ENCODE data around the gene UQCRQ. TPM values are rescaled to one million over a fixed set of nuclear protein-coding genes. Genes with fewer than 3 reads are reported as not detected.

Gene UQCRQ
- total and polyA plus RNA-seq, 2 experiments from 2014 or later, result 104 to 1,308 TPM

DNA sequence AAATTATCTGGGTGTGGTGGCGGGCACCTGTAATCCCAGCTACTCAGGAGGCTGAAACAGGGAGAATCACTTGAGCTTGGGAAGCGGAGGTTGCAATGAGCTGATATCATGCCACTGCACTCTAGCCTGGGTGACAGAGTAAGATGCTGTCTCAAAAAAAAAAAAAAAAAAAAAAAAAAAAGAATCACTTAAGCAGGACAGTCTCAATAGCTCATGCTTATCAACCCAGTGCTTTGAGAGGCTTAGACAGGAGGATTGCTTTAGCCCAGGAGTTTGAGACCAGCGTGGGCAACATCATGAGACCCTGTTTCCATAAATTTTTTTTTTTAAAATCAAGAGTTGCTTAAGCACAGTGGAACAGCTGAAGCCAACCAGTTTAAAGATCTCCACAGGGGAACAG lies 49.6 kb downstream of the UQCRQ start (continued):
- TF ChIP-seq, protein P1, sequence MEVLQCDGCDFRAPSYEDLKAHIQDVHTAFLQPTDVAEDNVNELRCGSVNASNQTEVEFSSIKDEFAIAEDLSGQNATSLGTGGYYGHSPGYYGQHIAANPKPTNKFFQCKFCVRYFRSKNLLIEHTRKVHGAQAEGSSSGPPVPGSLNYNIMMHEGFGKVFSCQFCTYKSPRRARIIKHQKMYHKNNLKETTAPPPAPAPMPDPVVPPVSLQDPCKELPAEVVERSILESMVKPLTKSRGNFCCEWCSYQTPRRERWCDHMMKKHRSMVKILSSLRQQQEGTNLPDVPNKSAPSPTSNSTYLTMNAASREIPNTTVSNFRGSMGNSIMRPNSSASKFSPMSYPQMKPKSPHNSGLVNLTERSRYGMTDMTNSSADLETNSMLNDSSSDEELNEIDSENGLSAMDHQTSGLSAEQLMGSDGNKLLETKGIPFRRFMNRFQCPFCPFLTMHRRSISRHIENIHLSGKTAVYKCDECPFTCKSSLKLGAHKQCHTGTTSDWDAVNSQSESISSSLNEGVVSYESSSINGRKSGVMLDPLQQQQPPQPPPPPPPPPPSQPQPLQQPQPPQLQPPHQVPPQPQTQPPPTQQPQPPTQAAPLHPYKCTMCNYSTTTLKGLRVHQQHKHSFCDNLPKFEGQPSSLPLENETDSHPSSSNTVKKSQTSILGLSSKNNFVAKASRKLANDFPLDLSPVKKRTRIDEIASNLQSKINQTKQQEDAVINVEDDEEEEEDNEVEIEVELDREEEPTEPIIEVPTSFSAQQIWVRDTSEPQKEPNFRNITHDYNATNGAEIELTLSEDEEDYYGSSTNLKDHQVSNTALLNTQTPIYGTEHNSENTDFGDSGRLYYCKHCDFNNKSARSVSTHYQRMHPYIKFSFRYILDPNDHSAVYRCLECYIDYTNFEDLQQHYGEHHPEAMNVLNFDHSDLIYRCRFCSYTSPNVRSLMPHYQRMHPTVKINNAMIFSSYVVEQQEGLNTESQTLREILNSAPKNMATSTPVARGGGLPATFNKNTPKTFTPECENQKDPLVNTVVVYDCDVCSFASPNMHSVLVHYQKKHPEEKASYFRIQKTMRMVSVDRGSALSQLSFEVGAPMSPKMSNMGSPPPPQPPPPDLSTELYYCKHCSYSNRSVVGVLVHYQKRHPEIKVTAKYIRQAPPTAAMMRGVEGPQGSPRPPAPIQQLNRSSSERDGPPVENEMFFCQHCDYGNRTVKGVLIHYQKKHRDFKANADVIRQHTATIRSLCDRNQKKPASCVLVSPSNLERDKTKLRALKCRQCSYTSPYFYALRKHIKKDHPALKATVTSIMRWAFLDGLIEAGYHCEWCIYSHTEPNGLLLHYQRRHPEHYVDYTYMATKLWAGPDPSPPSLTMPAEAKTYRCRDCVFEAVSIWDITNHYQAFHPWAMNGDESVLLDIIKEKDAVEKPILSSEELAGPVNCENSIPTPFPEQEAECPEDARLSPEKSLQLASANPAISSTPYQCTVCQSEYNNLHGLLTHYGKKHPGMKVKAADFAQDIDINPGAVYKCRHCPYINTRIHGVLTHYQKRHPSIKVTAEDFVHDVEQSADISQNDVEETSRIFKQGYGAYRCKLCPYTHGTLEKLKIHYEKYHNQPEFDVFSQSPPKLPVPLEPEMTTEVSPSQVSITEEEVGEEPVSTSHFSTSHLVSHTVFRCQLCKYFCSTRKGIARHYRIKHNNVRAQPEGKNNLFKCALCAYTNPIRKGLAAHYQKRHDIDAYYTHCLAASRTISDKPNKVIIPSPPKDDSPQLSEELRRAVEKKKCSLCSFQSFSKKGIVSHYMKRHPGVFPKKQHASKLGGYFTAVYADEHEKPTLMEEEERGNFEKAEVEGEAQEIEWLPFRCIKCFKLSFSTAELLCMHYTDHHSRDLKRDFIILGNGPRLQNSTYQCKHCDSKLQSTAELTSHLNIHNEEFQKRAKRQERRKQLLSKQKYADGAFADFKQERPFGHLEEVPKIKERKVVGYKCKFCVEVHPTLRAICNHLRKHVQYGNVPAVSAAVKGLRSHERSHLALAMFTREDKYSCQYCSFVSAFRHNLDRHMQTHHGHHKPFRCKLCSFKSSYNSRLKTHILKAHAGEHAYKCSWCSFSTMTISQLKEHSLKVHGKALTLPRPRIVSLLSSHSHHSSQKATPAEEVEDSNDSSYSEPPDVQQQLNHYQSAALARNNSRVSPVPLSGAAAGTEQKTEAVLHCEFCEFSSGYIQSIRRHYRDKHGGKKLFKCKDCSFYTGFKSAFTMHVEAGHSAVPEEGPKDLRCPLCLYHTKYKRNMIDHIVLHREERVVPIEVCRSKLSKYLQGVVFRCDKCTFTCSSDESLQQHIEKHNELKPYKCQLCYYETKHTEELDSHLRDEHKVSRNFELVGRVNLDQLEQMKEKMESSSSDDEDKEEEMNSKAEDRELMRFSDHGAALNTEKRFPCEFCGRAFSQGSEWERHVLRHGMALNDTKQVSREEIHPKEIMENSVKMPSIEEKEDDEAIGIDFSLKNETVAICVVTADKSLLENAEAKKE (CRISPR knock-in tag; IDR thresholded peaks at IDR 0.05), result no peak

Small RNA genes within 50 kb of the gene (small RNA-seq; reads per million reads assigned to genes)
- not detected for gene RNA5SP192 (ENCODE audit: low replicate concordance)

Other genes starting within 250 kb of the UQCRQ start
- not detected in 2 replicates for gene IL13, start 208.5 kb upstream of the UQCRQ start, total RNA-seq (2014; rRNA removed; shearing (Covaris generic))
- not detected in 2 replicates for gene IL13, start 208.5 kb upstream of the UQCRQ start, polyA plus RNA-seq (2016; fragmentation: Nextera tagmentation; extraction: Ambion mirVana)
- gene IL4, start 192.7 kb upstream of the UQCRQ start, total RNA-seq (2014; rRNA removed; shearing (Covaris generic)), result not detected in 2 replicates
- not detected in 2 replicates for gene IL4, start 192.7 kb upstream of the UQCRQ start, polyA plus RNA-seq (2016; fragmentation: Nextera tagmentation; extraction: Ambion mirVana)
- 10.5 and 11.2 TPM in 2 replicates for gene KIF3A, start 129.1 kb upstream of the UQCRQ start, total RNA-seq (2014; rRNA removed; shearing (Covaris generic))
- 15.4 and 19.7 TPM in 2 replicates for gene KIF3A, start 129.1 kb upstream of the UQCRQ start, polyA plus RNA-seq (2016; fragmentation: Nextera tagmentation; extraction: Ambion mirVana)
- 0.74 and 2.5 TPM in 2 replicates for gene CCNI2, start 119.2 kb upstream of the UQCRQ start, total RNA-seq (2014; rRNA removed; shearing (Covaris generic))
- gene CCNI2, start 119.2 kb upstream of the UQCRQ start, polyA plus RNA-seq (2016; fragmentation: Nextera tagmentation; extraction: Ambion mirVana), result 0.55 and 1.1 TPM in 2 replicates
- 37.2 and 45.0 TPM in 2 replicates for gene SEPTIN8, start 89.4 kb upstream of the UQCRQ start, total RNA-seq (2014; rRNA removed; shearing (Covaris generic))
- gene SEPTIN8, start 89.4 kb upstream of the UQCRQ start, polyA plus RNA-seq (2016; fragmentation: Nextera tagmentation; extraction: Ambion mirVana), result 8.7 and 8.8 TPM in 2 replicates
- gene SOWAHA, start 53.3 kb upstream of the UQCRQ start, total RNA-seq (2014; rRNA removed; shearing (Covaris generic)), result 0.52 and 0.93 TPM in 2 replicates
- 0.18 TPM in 1 of 2 replicates, not detected in the other for gene SOWAHA, start 53.3 kb upstream of the UQCRQ start, polyA plus RNA-seq (2016; fragmentation: Nextera tagmentation; extraction: Ambion mirVana)
- gene SHROOM1, start 36.0 kb upstream of the UQCRQ start, total RNA-seq (2014; rRNA removed; shearing (Covaris generic)), result 4.3 and 5.4 TPM in 2 replicates
- 2.5 and 2.6 TPM in 2 replicates for gene SHROOM1, start 36.0 kb upstream of the UQCRQ start, polyA plus RNA-seq (2016; fragmentation: Nextera tagmentation; extraction: Ambion mirVana)
- gene GDF9, start 173 bp upstream of the UQCRQ start, total RNA-seq (2014; rRNA removed; shearing (Covaris generic)), result 0.14 and 0.66 TPM in 2 replicates
- gene GDF9, start 173 bp upstream of the UQCRQ start, polyA plus RNA-seq (2016; fragmentation: Nextera tagmentation; extraction: Ambion mirVana), result 0.11 and 0.37 TPM in 2 replicates
- gene LEAP2, start 7.0 kb downstream of the UQCRQ start, total RNA-seq (2014; rRNA removed; shearing (Covaris generic)), result 0.54 and 1.8 TPM in 2 replicates
- gene LEAP2, start 7.0 kb downstream of the UQCRQ start, polyA plus RNA-seq (2016; fragmentation: Nextera tagmentation; extraction: Ambion mirVana), result 1.5 and 1.6 TPM in 2 replicates
- gene AFF4, start 97.0 kb downstream of the UQCRQ start, total RNA-seq (2014; rRNA removed; shearing (Covaris generic)), result 46.3 and 50.9 TPM in 2 replicates
- gene AFF4, start 97.0 kb downstream of the UQCRQ start, polyA plus RNA-seq (2016; fragmentation: Nextera tagmentation; extraction: Ambion mirVana), result 25.2 and 31.3 TPM in 2 replicates
- 25.3 and 29.2 TPM in 2 replicates for gene ZCCHC10, start 159.9 kb downstream of the UQCRQ start, total RNA-seq (2014; rRNA removed; shearing (Covaris generic))
- 86.0 and 90.1 TPM in 2 replicates for gene ZCCHC10, start 159.9 kb downstream of the UQCRQ start, polyA plus RNA-seq (2016; fragmentation: Nextera tagmentation; extraction: Ambion mirVana)
- gene HSPA4, start 185.4 kb downstream of the UQCRQ start, total RNA-seq (2014; rRNA removed; shearing (Covaris generic)), result 340 and 371 TPM in 2 replicates
- 288 and 343 TPM in 2 replicates for gene HSPA4, start 185.4 kb downstream of the UQCRQ start, polyA plus RNA-seq (2016; fragmentation: Nextera tagmentation; extraction: Ambion mirVana)

Data from GM23338 (cell line).